ENCODE results near the gene MANSC1.

MANSC1 gene

DNA sequence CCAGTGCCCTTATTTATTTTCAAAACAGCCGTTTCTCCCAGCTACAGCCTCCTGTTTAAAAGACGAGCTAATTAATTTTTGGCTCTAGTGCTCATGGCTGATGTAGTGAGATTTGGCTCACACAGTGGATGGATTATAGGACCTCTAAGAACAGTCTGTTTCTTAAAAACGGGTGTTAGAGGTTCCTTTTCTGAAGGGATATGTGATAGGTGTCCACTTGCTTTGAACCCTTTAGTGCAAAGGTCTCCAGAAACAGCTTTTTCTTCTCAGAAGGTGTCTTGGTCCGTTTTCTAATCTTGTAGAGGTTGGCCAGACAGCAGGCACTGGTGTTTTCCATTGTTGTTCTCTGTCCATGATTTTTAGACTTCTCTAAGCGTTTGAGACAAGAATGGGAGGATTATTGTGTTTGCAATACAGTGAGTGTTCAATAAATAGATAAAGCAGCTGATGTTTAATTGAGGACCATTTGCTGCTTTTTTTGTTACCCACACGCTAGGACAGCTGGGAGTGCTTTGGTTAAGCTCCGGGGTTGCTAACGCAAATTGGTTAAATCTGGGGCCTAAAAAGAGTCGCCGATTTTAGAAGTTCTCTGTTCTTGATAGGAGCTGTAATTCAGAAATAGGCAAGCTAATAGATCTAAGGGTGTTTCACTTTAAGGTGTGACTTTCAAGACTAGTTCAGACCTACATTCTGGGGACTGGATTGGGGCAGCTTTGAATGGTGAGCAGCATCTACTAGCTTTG lies 7.8 kb upstream of the MANSC1 start:
- Histone ChIP-seq H3K9me2 (replicated peaks; ENCODE audit: insufficient read depth, low read length) (no peaks in the 10 kb centered on the region), H3F3A (ENCODE audit: insufficient read depth) (peaks cover 13% of the 10 kb centered on the region), H3K9me3 (ENCODE audit: insufficient read depth, low read length) (no peaks in the 10 kb centered on the region), H3K4me3 (ENCODE audit: insufficient read depth, low read length, poor library complexity, severe bottlenecking) (peak overlapping the region; percentile 63), H4K20me1 (ENCODE audit: low read depth, low read length) (no peaks in the 10 kb centered on the region), H3K27ac (ENCODE audit: low read depth, low read length) (peak overlapping the region; percentile 84), H3K9ac (ENCODE audit: low read length) (peak overlapping the region; percentile 88), H3K4me2 (ENCODE audit: low read depth, low read length, poor library complexity, severe bottlenecking) (peak overlapping the region; percentile 99), H3K36me3 (ENCODE audit: low read length) (no peaks in the 10 kb centered on the region), H2AFZ (ENCODE audit: low read depth, low read length, severe bottlenecking) (peak overlapping the region; percentile 68), H3K27me3 (ENCODE audit: low read length) (no peaks in the 10 kb centered on the region), H3K79me2 (ENCODE audit: insufficient read depth, low read length) (peaks cover 10% of the 10 kb centered on the region)
- no peak for TF ChIP-seq EZH2phosphoT487 (conservative IDR thresholded peaks at IDR 0.05; ENCODE audit: low read length)
- TF ChIP-seq, protein P1, sequence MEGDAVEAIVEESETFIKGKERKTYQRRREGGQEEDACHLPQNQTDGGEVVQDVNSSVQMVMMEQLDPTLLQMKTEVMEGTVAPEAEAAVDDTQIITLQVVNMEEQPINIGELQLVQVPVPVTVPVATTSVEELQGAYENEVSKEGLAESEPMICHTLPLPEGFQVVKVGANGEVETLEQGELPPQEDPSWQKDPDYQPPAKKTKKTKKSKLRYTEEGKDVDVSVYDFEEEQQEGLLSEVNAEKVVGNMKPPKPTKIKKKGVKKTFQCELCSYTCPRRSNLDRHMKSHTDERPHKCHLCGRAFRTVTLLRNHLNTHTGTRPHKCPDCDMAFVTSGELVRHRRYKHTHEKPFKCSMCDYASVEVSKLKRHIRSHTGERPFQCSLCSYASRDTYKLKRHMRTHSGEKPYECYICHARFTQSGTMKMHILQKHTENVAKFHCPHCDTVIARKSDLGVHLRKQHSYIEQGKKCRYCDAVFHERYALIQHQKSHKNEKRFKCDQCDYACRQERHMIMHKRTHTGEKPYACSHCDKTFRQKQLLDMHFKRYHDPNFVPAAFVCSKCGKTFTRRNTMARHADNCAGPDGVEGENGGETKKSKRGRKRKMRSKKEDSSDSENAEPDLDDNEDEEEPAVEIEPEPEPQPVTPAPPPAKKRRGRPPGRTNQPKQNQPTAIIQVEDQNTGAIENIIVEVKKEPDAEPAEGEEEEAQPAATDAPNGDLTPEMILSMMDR (IDR thresholded peaks at IDR 0.05; ENCODE audit: insufficient read depth, low read length, poor library complexity, severe bottlenecking) = no peak

DNA sequence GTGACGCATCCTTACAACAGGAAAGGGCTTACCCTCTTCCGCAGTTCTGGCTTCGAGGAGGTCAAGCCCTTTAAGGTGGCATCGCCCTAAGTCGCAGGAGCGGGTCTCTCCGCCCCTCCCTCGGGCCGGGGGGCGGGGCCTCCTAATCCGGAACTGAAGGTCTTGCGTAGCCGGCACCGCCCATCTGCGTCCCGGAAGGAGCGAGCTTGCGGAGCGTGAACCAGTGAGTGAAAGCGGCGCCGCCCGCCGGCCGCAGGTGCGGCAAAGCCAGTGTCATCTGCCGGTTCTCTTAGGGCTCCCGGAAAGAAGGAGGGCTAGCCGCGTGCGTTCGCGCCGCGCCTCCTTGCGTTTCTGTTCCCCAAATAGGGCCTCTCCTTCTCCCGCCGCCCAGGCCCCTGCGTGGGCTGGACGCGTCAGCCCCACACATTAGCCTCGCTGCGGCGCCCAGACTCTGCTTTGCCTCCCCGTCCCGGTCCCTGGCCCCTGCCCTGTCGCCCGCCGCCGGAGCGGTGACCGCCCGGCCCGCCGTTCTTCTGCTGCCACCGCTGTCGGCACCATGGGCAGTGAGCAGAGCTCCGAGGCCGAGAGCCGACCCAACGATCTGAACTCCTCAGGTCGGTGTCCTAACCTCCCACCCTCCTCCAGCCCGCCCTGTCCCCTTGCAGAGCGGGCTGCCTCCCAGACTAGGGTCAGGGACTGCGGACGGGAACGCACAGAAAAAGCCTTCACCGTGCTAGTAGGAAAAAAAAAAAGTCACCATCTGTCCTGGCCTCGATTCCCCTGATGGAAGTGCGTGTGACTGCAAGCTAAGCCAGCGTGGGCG lies 7.1 kb upstream of the MANSC1 start, which contains the start of gene BORCS5:
Gene BORCS5 (plus strand): TSS at position 183 of the 823 bp plus-strand sequence. CDS start 374 bp downstream, at position 557.
- peaks cover 10% of the 10 kb centered on the region for H3K79me2 ChIP-seq (ENCODE audit: insufficient read depth, low read length)
- H2AFZ ChIP-seq (ENCODE audit: low read depth, low read length, severe bottlenecking) = peak within 1 kb of the TSS; percentile 82
- H3K4me2 ChIP-seq (ENCODE audit: low read depth, low read length, poor library complexity, severe bottlenecking) = peak within 1 kb of the TSS; percentile 99
- H3K36me3 ChIP-seq (ENCODE audit: low read length) = no peaks in the 10 kb centered on the region
- H3K9me2 ChIP-seq (replicated peaks; ENCODE audit: insufficient read depth, low read length) = no peaks in the 10 kb centered on the region
- peak within 1 kb of the TSS; percentile 63 for H3K4me3 ChIP-seq (ENCODE audit: insufficient read depth, low read length, poor library complexity, severe bottlenecking)
- H3K9ac ChIP-seq (ENCODE audit: low read length) = peak within 1 kb of the TSS; percentile 88
- TF ChIP-seq, protein P1 (IDR thresholded peaks at IDR 0.05; ENCODE audit: insufficient read depth, low read length, poor library complexity, severe bottlenecking) = no peak
- no peak for TF ChIP-seq EZH2phosphoT487 (conservative IDR thresholded peaks at IDR 0.05; ENCODE audit: low read length)
- H3K27me3 ChIP-seq (ENCODE audit: low read length) = no peaks in the 10 kb centered on the region
- H4K20me1 ChIP-seq (ENCODE audit: low read depth, low read length) = no peaks in the 10 kb centered on the region
- no peaks in the 10 kb centered on the region for H3K9me3 ChIP-seq (ENCODE audit: insufficient read depth, low read length)
- peaks cover 13% of the 10 kb centered on the region for H3F3A ChIP-seq (ENCODE audit: insufficient read depth)
- peak within 1 kb of the TSS; percentile 84 for H3K27ac ChIP-seq (ENCODE audit: low read depth, low read length)

DNA sequence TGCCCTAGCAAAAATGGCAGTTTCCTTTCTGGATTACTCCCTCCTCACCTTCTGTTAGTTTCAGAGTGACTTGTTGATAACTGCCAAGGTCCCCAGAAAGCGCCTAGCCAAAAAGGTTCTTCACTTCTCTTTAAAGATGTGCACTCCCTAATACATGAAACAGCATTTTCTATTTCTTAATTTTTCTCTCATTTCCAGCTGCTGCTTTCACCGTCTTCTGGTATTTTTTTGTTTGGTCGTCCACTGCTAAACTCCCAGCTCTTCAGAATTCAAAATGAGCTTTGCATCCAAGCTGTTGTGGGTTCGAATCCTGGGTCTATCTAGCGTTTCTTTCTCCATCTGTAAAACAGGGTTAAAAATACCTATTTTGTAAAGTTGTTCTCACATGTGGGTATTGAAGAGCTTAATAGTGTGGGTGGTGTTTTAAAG lies 6.4 kb upstream of the MANSC1 start:
- peak overlapping the region; percentile 50 for H3K4me3 ChIP-seq (ENCODE audit: insufficient read depth, low read length, poor library complexity, severe bottlenecking)
- H3K27ac ChIP-seq (ENCODE audit: low read depth, low read length) = 0 out of 2 replicates have a peak overlapping the region, but pooled peaks have one; percentile 26
- H3K79me2 ChIP-seq (ENCODE audit: insufficient read depth, low read length) = peaks cover 10% of the 10 kb centered on the region
- H3F3A ChIP-seq (ENCODE audit: insufficient read depth) = peaks cover 13% of the 10 kb centered on the region
- peak overlapping the region; percentile 64 for H3K4me2 ChIP-seq (ENCODE audit: low read depth, low read length, poor library complexity, severe bottlenecking)
- peak overlapping the region; percentile 88 for H3K9ac ChIP-seq (ENCODE audit: low read length)
- H2AFZ ChIP-seq (ENCODE audit: low read depth, low read length, severe bottlenecking) = peak overlapping the region; percentile 82
- H3K9me2 ChIP-seq (replicated peaks; ENCODE audit: insufficient read depth, low read length) = no peaks in the 10 kb centered on the region
- no peaks in the 10 kb centered on the region for H3K36me3 ChIP-seq (ENCODE audit: low read length)
- no peaks in the 10 kb centered on the region for H4K20me1 ChIP-seq (ENCODE audit: low read depth, low read length)
- H3K27me3 ChIP-seq (ENCODE audit: low read length) = no peaks in the 10 kb centered on the region
- TF ChIP-seq, protein P1 (IDR thresholded peaks at IDR 0.05; ENCODE audit: insufficient read depth, low read length, poor library complexity, severe bottlenecking) = no peak
- TF ChIP-seq EZH2phosphoT487 (conservative IDR thresholded peaks at IDR 0.05; ENCODE audit: low read length) = no peak
- no peaks in the 10 kb centered on the region for H3K9me3 ChIP-seq (ENCODE audit: insufficient read depth, low read length)
